ENCODE data around the gene RCC1. TPM values are rescaled to one million over a fixed set of nuclear protein-coding genes. Genes with fewer than 3 reads are reported as not detected.
"Not testable (repeated sequence)": the region's sequence is repeated elsewhere in the genome, so short reads cannot be mapped to it uniquely, and the experiment has no call there.

Gene RCC1
- total RNA-seq, 2 donors from 2014 or later: 10.1 to 23.4 TPM

DNA sequence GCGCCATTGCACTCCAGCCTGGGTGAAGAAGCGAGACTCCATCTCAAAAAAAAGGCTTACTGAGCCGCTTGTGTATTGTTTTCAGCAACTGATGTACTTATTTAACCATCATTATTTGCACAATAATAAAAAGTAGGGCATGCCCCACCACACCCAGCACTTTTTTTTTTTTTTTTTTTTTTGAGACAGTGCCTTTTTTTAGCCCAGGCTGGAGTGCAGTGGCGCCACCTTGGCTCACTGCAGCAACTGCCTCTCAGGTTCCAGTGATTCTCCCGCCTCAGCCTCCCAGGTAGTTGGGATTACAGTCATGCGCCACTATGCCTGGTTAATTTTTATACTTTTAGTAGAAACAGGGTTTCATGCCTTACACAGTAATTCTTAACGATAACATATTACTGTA lies 34.8 kb downstream of the RCC1 start:
- 73 to 77% methylated on average over 7 of the region's 7 CpGs for WGBS, 2 donors
- no peak overlapping the region for H3K27ac ChIP-seq
- no peak for ATAC-seq
- no peak for DNase-seq
- H3K27me3 ChIP-seq: no peaks in the 10 kb centered on the region
- H3K4me1 ChIP-seq: no peaks in the 10 kb centered on the region
- intact Hi-C loops (cut with DNase I): no loop called here
- peaks cover 0 to 1% of the 10 kb centered on the region in 2 donors for H3K36me3 ChIP-seq (replicated peaks in 1 of 2; ENCODE audit: insufficient read depth in 1 of 2, low read depth in 2 of 2)
- no peaks in the 10 kb centered on the region for H3K9me3 ChIP-seq
- TF ChIP-seq, protein P1, sequence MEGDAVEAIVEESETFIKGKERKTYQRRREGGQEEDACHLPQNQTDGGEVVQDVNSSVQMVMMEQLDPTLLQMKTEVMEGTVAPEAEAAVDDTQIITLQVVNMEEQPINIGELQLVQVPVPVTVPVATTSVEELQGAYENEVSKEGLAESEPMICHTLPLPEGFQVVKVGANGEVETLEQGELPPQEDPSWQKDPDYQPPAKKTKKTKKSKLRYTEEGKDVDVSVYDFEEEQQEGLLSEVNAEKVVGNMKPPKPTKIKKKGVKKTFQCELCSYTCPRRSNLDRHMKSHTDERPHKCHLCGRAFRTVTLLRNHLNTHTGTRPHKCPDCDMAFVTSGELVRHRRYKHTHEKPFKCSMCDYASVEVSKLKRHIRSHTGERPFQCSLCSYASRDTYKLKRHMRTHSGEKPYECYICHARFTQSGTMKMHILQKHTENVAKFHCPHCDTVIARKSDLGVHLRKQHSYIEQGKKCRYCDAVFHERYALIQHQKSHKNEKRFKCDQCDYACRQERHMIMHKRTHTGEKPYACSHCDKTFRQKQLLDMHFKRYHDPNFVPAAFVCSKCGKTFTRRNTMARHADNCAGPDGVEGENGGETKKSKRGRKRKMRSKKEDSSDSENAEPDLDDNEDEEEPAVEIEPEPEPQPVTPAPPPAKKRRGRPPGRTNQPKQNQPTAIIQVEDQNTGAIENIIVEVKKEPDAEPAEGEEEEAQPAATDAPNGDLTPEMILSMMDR (IDR thresholded peaks at IDR 0.05): no peak
- no peak for TF ChIP-seq POLR2A (IDR thresholded peaks at IDR 0.05)
- no peak overlapping the region for H3K4me3 ChIP-seq

DNA sequence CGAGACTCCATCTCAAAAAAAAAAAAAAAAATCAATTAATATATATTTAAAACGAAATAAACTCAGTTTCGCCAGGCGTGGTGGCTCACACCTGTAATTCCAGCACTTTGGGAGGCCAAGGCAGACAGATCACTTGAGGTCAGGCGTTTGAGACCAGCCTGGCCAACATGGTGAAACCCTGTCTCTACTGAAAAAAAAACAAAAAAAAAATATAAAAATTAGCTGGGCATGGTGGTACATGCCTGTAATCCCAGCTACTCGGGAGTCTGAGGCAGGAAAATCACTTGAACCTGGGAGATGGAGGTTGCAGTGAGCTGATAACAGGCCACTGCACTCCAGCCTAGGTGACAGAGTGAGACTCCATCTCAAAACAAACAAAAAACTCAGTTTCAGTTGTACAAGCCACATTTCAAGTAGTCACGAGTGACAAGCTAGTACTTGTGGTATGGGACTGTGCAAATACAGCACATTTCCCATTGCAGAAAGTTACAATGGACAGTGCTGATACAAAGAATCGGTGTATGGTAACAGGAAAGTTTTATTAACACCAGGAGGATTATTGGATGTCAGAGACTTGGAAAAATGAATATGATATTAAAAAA lies 35.7 kb downstream of the RCC1 start:
- H3K9me3 ChIP-seq; ATAC-seq; intact Hi-C loops (cut with DNase I); H3K4me3 ChIP-seq; H3K27ac ChIP-seq; DNase-seq; H3K27me3 ChIP-seq; H3K4me1 ChIP-seq; H3K36me3 ChIP-seq (replicated peaks in 1 of 2; ENCODE audit: insufficient read depth in 1 of 2, low read depth in 2 of 2): not testable (repeated sequence)
- 71 to 75% methylated on average over 8 of the region's 8 CpGs for WGBS, 2 donors

GRCh38 chr1:28545246-28545628 lies 39.4 kb downstream of the RCC1 start:
- H3K27me3 ChIP-seq: no peaks in the 10 kb centered on the region
- DNase-seq (no peak), ATAC-seq (no peak)
- H3K9me3 ChIP-seq: no peaks in the 10 kb centered on the region
- 89 to 90% methylated on average over 4 of the region's 4 CpGs for WGBS, 2 donors
- intact Hi-C loops (cut with DNase I): no loop called here
- TF ChIP-seq, protein P1 (IDR thresholded peaks at IDR 0.05): no peak
- no peak for TF ChIP-seq POLR2A (IDR thresholded peaks at IDR 0.05)
- no peaks in the 10 kb centered on the region for H3K36me3 ChIP-seq (replicated peaks in 1 of 2; ENCODE audit: insufficient read depth in 1 of 2, low read depth in 2 of 2)
- no peaks in the 10 kb centered on the region for H3K4me1 ChIP-seq
- no peak overlapping the region for H3K4me3 ChIP-seq
- H3K27ac ChIP-seq: no peak overlapping the region

- Histone ChIP-seq H3K9me3 (no peaks in the 10 kb centered on the region), H3K4me1 (peaks cover 6% of the 10 kb centered on the region), H3K36me3 (replicated peaks in 1 of 2; ENCODE audit: insufficient read depth in 1 of 2, low read depth in 2 of 2) (no peaks in the 10 kb centered on the region), H3K27ac (no peak overlapping the region), H3K27me3 (no peaks in the 10 kb centered on the region), H3K4me3 (no peak overlapping the region)
- DNase-seq (no peak), ATAC-seq (no peak)
- intact Hi-C loops (cut with DNase I): no loop called here
- TF ChIP-seq, protein P1 (IDR thresholded peaks at IDR 0.05): no peak
- no peak for TF ChIP-seq POLR2A (IDR thresholded peaks at IDR 0.05)
- 36 to 58% methylated on average over 3 of the region's 3 CpGs for WGBS, 2 donors
Observed at GRCh38 chr1:28548318-28548717, 42.5 kb downstream of the RCC1 start.

- DNase-seq (no peak), ATAC-seq (no peak)
- Histone ChIP-seq H3K9me3 (no peaks in the 10 kb centered on the region), H3K27me3 (no peaks in the 10 kb centered on the region), H3K4me1 (peaks cover 19% of the 10 kb centered on the region), H3K4me3 (no peak overlapping the region), H3K27ac (no peak overlapping the region), H3K36me3 (replicated peaks in 1 of 2; ENCODE audit: insufficient read depth in 1 of 2, low read depth in 2 of 2) (no peaks in the 10 kb centered on the region)
- intact Hi-C loops (cut with DNase I): no loop called here
- WGBS, 2 donors: 96% methylated on average over 6 of the region's 6 CpGs
- TF ChIP-seq, protein P1 (IDR thresholded peaks at IDR 0.05): no peak
- no peak for TF ChIP-seq POLR2A (IDR thresholded peaks at IDR 0.05)
Observed at GRCh38 chr1:28551381-28551780, 45.5 kb downstream of the RCC1 start.
